Liver (tissue), 9 donors: ENCODE measurements around the gene KRT77. TPM values are rescaled to one million over a fixed set of nuclear protein-coding genes. Genes with fewer than 3 reads are reported as not detected.

Experiments used
- DNase-seq: peaks from one replicate; pipeline ENCODE4 v3.0.0-alpha.2; 2017; ENCODE audit warnings: low spot score
- H3K27ac ChIP-seq, 2 donors: one replicate each; pipeline ENCODE4 v1.7.0; 2013; ENCODE audit warnings: inconsistent platforms in 2 of 2, low read length in 2 of 2, control low read depth in 1 of 2, low read depth in 1 of 2, mild to moderate bottlenecking in 1 of 2
- H3K27me3 ChIP-seq, 4 donors: one replicate each; pipeline versions ENCODE4 v1.6.1 to v1.7.0; 2013; ENCODE audit warnings: low read length in 3 of 4, inconsistent platforms in 1 of 4, mild to moderate bottlenecking in 1 of 4, moderate library complexity in 1 of 4; ENCODE audit not compliant: control insufficient read depth in 4 of 4, insufficient read depth in 4 of 4
- H3K36me3 ChIP-seq, 4 donors: one replicate each; pipeline versions ENCODE4 v1.6.1 to v1.7.0; 2013; ENCODE audit warnings: low read length in 3 of 4, mild to moderate bottlenecking in 3 of 4, low read depth in 1 of 4, moderate library complexity in 1 of 4; ENCODE audit not compliant: control insufficient read depth in 4 of 4, insufficient read depth in 3 of 4
- H3K4me1 ChIP-seq, 4 donors: one replicate each; pipeline versions ENCODE4 v1.6.1 to v1.7.0; 2013; ENCODE audit warnings: low read length in 3 of 4, mild to moderate bottlenecking in 3 of 4, moderate library complexity in 1 of 4; ENCODE audit not compliant: control insufficient read depth in 4 of 4, insufficient read depth in 4 of 4
- H3K4me3 ChIP-seq, 3 donors: one replicate each; pipeline versions ENCODE4 v1.6.1 to v1.7.0; 2013; ENCODE audit warnings: low read length in 3 of 3, control low read depth in 1 of 3, low read depth in 1 of 3, mild to moderate bottlenecking in 1 of 3
- H3K9ac ChIP-seq, 2 donors: one replicate each; pipeline ENCODE4 v1.7.0; 2013; ENCODE audit warnings: low read length in 2 of 2, mild to moderate bottlenecking in 2 of 2, moderate library complexity in 2 of 2, control low read depth in 1 of 2, low read depth in 1 of 2
- H3K9me3 ChIP-seq, 4 donors: one replicate each; pipeline versions ENCODE4 v1.6.1 to v1.7.0; 2013; ENCODE audit warnings: low read length in 3 of 4; ENCODE audit not compliant: control insufficient read depth in 4 of 4
- ATF3 ChIP-seq: IDR thresholded peaks from 2 replicates; pipeline ENCODE4 v1.6.1; 2016; ENCODE audit warnings: antibody characterized with exemption
- CTCF ChIP-seq: fragments of 150-350 bp; IDR thresholded peaks from 2 replicates; pipeline ENCODE4 v1.5.1; 2017; ENCODE audit warnings: improper control_type of control experiment, low read depth, low read length; ENCODE audit not compliant: missing input control
- FOXA1 ChIP-seq: IDR thresholded peaks from 2 replicates; pipeline ENCODE4 v1.6.1; 2016; ENCODE audit warnings: antibody characterized with exemption
- FOXA2 ChIP-seq: IDR thresholded peaks from 2 replicates; pipeline ENCODE4 v1.6.1; 2016; ENCODE audit warnings: antibody characterized with exemption
- HNF4A ChIP-seq, 2 donors: conservative IDR thresholded peaks; 2 replicates each; pipeline ENCODE4 v1.6.1; 2016; ENCODE audit warnings: antibody characterized with exemption in 2 of 2, mild to moderate bottlenecking in 2 of 2
- HNF4G ChIP-seq: IDR thresholded peaks from 2 replicates; pipeline ENCODE4 v1.6.1; 2016; ENCODE audit warnings: antibody characterized with exemption
- JUND ChIP-seq, 2 donors: IDR thresholded peaks; 2 replicates each; pipeline ENCODE4 v1.6.1; 2016; ENCODE audit warnings: antibody characterized with exemption in 2 of 2
- MAX ChIP-seq: IDR thresholded peaks from 2 replicates; pipeline ENCODE4 v1.6.1; 2016; ENCODE audit warnings: antibody characterized with exemption
- NR2F2 ChIP-seq: IDR thresholded peaks from 2 replicates; pipeline ENCODE4 v1.6.1; 2016; ENCODE audit warnings: antibody characterized with exemption
- RAD21 ChIP-seq, 2 donors: IDR thresholded peaks; 2 replicates each; pipeline ENCODE4 v1.6.1; 2016; ENCODE audit warnings: antibody characterized with exemption in 2 of 2, mild to moderate bottlenecking in 2 of 2
- REST ChIP-seq: IDR thresholded peaks from 2 replicates; pipeline ENCODE4 v1.6.1; 2016; ENCODE audit warnings: antibody characterized with exemption, mild to moderate bottlenecking
- RXRA ChIP-seq, 2 donors: IDR thresholded peaks; 2 replicates each; pipeline ENCODE4 v1.6.1; 2017 to 2018; ENCODE audit warnings: antibody characterized with exemption in 2 of 2, mild to moderate bottlenecking in 1 of 2
- SP1 ChIP-seq: IDR thresholded peaks from 2 replicates; pipeline ENCODE4 v1.6.1; 2018; ENCODE audit warnings: antibody characterized with exemption, mild to moderate bottlenecking
- TAF1 ChIP-seq: conservative IDR thresholded peaks from 2 replicates; pipeline ENCODE4 v1.6.1; 2016; ENCODE audit warnings: antibody characterized with exemption, mild to moderate bottlenecking
- YY1 ChIP-seq: IDR thresholded peaks from 2 replicates; pipeline ENCODE4 v1.6.1; 2016; ENCODE audit warnings: antibody characterized with exemption, mild to moderate bottlenecking
- ZBTB33 ChIP-seq: IDR thresholded peaks from 2 replicates; pipeline ENCODE4 v1.6.1; 2016; ENCODE audit warnings: antibody characterized with exemption
- WGBS: extraction: QIAGEN DNeasy Blood & Tissue Kit; methylation state at CpG from one replicate; pipeline ENCODE4 v1.1.7; 2013; 5-methylcytosine and 5-hydroxymethylcytosine counted together
- polyA plus RNA-seq, 2 donors: library from polyadenylated mRNA; stranded (reverse) in 1 of 2; unstranded in 1 of 2; fragments of 200-250 nt in 1 of 2; fragments of >200 nt in 1 of 2; fragmentation: Nextera tagmentation in 1 of 2; extraction: Ambion mirVana in 1 of 2; gene quantifications; one replicate each; pipeline versions ENCODE4 v1.2.1 to v1.2.3, GENCODE V29; 2013 to 2015
- total RNA-seq, 2 donors: library from RNA; depleted of rRNA; stranded (reverse); fragments of >200 nt; gene quantifications; one replicate each; pipeline ENCODE4 v1.2.3, GENCODE V29; 2014
- donor health status: healthy.
- donor health status: healthy.
- donor health status: healthy.
- donor health status: healthy.
- donor health status: healthy.

KRT77 gene
- total and polyA plus RNA-seq, 4 donors, result not detected

- TF ChIP-seq ZBTB33 (no peak), JUND (IDR thresholded peaks at IDR 0.05) (no peak)
These were observed 986 bp downstream of the KRT77 start (continued) for GRCh38 chr12:52702338-52702737.

- Histone ChIP-seq H3K9ac (no peak overlapping the region), H3K4me1 (no peaks in the 10 kb centered on the region), H3K4me3 (no peak overlapping the region), H3K27ac (no peak overlapping the region), H3K9me3 (no peaks in the 10 kb centered on the region), H3K27me3 (peaks cover 0 to 3% (median 0%) of the 10 kb centered on the region in 4 donors), H3K36me3 (no peaks in the 10 kb centered on the region)
- DNase-seq, result no peak
- TF ChIP-seq SP1, result no peak
- no peak for TF ChIP-seq NR2F2
- TF ChIP-seq JUND (IDR thresholded peaks at IDR 0.05), result no peak
- no peak for TF ChIP-seq RXRA (IDR thresholded peaks at IDR 0.05)
- TF ChIP-seq RAD21 (IDR thresholded peaks at IDR 0.05), result no peak
- no peak for TF ChIP-seq TAF1
- no peak for TF ChIP-seq ATF3
- TF ChIP-seq CTCF, result no peak
- no peak for TF ChIP-seq ZBTB33
- TF ChIP-seq MAX, result no peak
- 83% methylated on average over 12 of the region's 12 CpGs for whole genome bisulfite sequencing
These were observed 2.0 kb downstream of the KRT77 start for GRCh38 chr12:52701281-52701680.

GRCh38 chr12:52699960-52700359, 3.4 kb downstream of the KRT77 start:
- no peaks in the 10 kb centered on the region for H3K9me3 ChIP-seq
- WGBS, result 48% methylated on average over 2 of the region's 2 CpGs
- H3K27ac ChIP-seq, result no peak overlapping the region
- no peaks in the 10 kb centered on the region for H3K4me1 ChIP-seq
- H3K9ac ChIP-seq, result no peak overlapping the region
- no peak overlapping the region for H3K4me3 ChIP-seq
- no peaks in the 10 kb centered on the region for H3K27me3 ChIP-seq
- no peaks in the 10 kb centered on the region for H3K36me3 ChIP-seq
- DNase-seq, result no peak
- no peak for TF ChIP-seq YY1
- no peak for TF ChIP-seq MAX
- no peak for TF ChIP-seq SP1
- TF ChIP-seq ATF3, result no peak
- no peak for TF ChIP-seq ZBTB33
- TF ChIP-seq FOXA1, result no peak
- no peak for TF ChIP-seq HNF4G
- TF ChIP-seq RXRA (IDR thresholded peaks at IDR 0.05), result no peak
- no peak for TF ChIP-seq TAF1
- TF ChIP-seq FOXA2, result no peak
- TF ChIP-seq REST, result no peak
- TF ChIP-seq HNF4A (conservative IDR thresholded peaks at IDR 0.05), result no peak
